ENCODE measurements around the gene FGF22.

DNA sequence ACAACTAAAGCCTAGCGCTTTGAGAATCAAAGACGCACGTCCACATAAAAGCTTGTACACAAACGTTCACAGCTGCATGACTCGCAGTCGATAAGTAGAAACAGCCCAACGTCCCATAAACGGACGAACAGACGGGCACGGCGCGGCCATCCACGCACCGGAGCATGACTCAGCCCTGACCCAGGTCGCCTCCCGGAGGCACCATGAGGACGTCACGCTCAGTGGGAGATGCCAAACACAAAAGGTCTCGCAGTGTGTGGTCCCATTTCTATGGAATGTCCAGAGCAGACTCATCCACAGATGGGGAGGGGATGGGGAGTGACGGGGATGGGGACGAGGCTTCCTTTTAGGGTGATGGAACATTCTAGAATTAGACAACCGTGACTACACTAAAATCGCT, 15.7 kb upstream of the FGF22 start:
- TF ChIP-seq, protein P1, sequence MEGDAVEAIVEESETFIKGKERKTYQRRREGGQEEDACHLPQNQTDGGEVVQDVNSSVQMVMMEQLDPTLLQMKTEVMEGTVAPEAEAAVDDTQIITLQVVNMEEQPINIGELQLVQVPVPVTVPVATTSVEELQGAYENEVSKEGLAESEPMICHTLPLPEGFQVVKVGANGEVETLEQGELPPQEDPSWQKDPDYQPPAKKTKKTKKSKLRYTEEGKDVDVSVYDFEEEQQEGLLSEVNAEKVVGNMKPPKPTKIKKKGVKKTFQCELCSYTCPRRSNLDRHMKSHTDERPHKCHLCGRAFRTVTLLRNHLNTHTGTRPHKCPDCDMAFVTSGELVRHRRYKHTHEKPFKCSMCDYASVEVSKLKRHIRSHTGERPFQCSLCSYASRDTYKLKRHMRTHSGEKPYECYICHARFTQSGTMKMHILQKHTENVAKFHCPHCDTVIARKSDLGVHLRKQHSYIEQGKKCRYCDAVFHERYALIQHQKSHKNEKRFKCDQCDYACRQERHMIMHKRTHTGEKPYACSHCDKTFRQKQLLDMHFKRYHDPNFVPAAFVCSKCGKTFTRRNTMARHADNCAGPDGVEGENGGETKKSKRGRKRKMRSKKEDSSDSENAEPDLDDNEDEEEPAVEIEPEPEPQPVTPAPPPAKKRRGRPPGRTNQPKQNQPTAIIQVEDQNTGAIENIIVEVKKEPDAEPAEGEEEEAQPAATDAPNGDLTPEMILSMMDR (IDR thresholded peaks at IDR 0.05; ENCODE audit: control extremely low read depth in 1 of 3, insufficient read depth in 1 of 3, low read depth in 1 of 3, low read length in 3 of 3), result no peak
- TF ChIP-seq EZH2 (IDR thresholded peaks at IDR 0.05; ENCODE audit: low read depth, low read length, severe bottlenecking), result no peak
- TF ChIP-seq HDAC2 (IDR thresholded peaks at IDR 0.05; ENCODE audit: borderline replicate concordance in 1 of 2, low read depth in 2 of 2, low read length in 2 of 2), result no peak
- no peak for TF ChIP-seq SUZ12 (IDR thresholded peaks at IDR 0.05; ENCODE audit: low read length)
- TF ChIP-seq TEAD4 (IDR thresholded peaks at IDR 0.05; ENCODE audit: low read depth, low read length), result no peak
- no peak for TF ChIP-seq SIN3A (conservative IDR thresholded peaks at IDR 0.05 in 1 of 2, IDR thresholded peaks at IDR 0.05 in 1 of 2; ENCODE audit: low read depth in 1 of 2, low read length in 2 of 2)
- TF ChIP-seq CBX5 (IDR thresholded peaks at IDR 0.05; ENCODE audit: low read depth, low read length), result no peak
- TF ChIP-seq TBP (IDR thresholded peaks at IDR 0.05; ENCODE audit: low read depth, low read length), result no peak
- TF ChIP-seq ZNF274 (IDR thresholded peaks at IDR 0.05; ENCODE audit: borderline replicate concordance, extremely low read depth, low read length), result no peak
- TF ChIP-seq SRF (IDR thresholded peaks at IDR 0.05; ENCODE audit: low read depth, low read length), result no peak
- no peak for TF ChIP-seq CREB1 (IDR thresholded peaks at IDR 0.05)
- no peak for TF ChIP-seq POLR2A (IDR thresholded peaks at IDR 0.05; ENCODE audit: control extremely low read depth in 1 of 2, low read depth in 2 of 2, low read length in 2 of 2)
- TF ChIP-seq, protein P2, sequence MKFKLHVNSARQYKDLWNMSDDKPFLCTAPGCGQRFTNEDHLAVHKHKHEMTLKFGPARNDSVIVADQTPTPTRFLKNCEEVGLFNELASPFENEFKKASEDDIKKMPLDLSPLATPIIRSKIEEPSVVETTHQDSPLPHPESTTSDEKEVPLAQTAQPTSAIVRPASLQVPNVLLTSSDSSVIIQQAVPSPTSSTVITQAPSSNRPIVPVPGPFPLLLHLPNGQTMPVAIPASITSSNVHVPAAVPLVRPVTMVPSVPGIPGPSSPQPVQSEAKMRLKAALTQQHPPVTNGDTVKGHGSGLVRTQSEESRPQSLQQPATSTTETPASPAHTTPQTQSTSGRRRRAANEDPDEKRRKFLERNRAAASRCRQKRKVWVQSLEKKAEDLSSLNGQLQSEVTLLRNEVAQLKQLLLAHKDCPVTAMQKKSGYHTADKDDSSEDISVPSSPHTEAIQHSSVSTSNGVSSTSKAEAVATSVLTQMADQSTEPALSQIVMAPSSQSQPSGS (IDR thresholded peaks at IDR 0.05; ENCODE audit: low read length), result no peak
- TF ChIP-seq SP4 (IDR thresholded peaks at IDR 0.05; ENCODE audit: low read length), result no peak
